GM13976 (cell line): ENCODE results near the gene FOXJ3.
A peak's percentile ranks its signal among the peaks of the same experiment; 100 is the strongest.

Experiments used
- DNase-seq: peaks from one replicate; pipeline ENCODE4 v3.0.0; 2012; ENCODE audit warnings: low spot score
- CTCF ChIP-seq: IDR thresholded peaks from 2 replicates; pipeline ENCODE4 v1.5.1; 2012; ENCODE audit warnings: borderline replicate concordance, mild to moderate bottlenecking; ENCODE audit not compliant: insufficient read depth; ENCODE audit errors: extremely low read depth, missing control alignments, control extremely low read depth
- in situ Hi-C: fragments of 300-500 bp; cut with MboI; formaldehyde crosslinking; loops from one replicate; pipeline ENCODE4 v1.12.0; 2022; ENCODE audit warnings: low sequenced_read_pairs, mixed read lengths, inconsistent platforms; ENCODE audit not compliant: unreplicated experiment

FOXJ3 gene

GRCh38 chr1:42259059-42259738 lies 75.8 kb downstream of the FOXJ3 start:
- in situ Hi-C loops: no loop called here
- no peak for TF ChIP-seq CTCF
- DNase-seq: peak; percentile 36

GRCh38 chr1:42258218-42258617 lies 76.8 kb downstream of the FOXJ3 start:
- no peak for DNase-seq
- no peak for TF ChIP-seq CTCF
- in situ Hi-C loops: no loop called here

DNA sequence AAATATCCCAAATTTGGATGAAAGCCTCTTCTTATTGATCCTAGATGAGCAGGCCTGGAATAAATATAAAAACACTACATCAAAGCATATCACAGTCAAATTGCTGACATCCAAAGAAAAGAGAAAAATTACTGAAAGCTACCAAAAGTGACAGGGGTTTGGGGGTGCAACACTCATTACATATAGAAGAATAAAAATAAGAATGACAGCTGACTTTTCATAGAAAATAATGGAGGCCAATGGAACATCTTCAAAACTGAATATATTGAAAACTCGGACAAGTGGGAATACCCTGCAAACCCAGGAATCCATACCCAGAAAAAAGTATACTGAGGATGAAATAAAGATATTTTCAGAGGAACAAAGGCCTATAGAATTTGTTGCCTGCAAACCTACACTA lies 84.0 kb downstream of the FOXJ3 start:
- in situ Hi-C loops: no loop called here
- DNase-seq: no peak
- no peak for TF ChIP-seq CTCF

DNA sequence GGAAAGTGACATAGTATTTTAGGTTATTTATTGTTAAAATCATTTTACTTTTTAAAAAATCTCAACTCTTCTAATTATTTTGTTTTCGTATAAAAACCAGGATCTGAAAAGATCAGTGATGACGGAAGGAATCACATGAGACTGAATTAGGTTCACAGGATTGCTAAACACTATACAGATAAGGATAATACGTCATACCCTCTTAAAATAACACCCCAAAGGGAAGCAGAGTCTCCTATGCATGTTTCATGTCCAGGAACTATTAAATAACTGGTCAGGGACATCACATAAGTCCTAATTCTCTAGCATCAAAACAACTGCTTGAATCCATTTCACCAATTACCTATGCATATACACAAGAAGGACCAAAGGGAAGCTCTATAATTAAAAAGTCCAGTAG lies 84.9 kb downstream of the FOXJ3 start:
- TF ChIP-seq CTCF: no peak
- no peak for DNase-seq

GRCh38 chr1:42240966-42241755 lies 93.9 kb downstream of the FOXJ3 start:
- TF ChIP-seq CTCF: no peak
- no peak for DNase-seq
- in situ Hi-C loops: no loop called here

More for the DNA sequence above, 84.9 kb downstream of the FOXJ3 start:
- in situ Hi-C loops: no loop called here

DNA sequence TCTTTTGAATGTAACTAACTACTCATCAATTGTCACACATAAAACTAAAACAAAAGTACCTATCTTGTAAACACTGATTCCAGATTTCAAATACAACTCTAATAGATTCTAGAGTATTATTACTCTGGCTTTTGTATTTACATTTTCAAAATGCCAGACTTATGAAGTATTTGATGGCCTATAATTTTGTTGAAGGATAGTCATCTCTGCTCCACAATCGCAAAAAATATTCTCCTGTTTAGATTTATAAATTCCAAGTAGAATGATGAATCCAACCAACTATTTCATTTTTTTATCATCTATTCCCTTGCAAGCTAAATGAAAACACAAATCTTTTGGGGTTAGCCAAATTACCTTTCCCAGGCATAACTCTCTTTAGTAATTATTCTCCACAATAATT lies 95.5 kb downstream of the FOXJ3 start:
- DNase-seq: no peak
- no peak for TF ChIP-seq CTCF
- in situ Hi-C loops: no loop called here
